NCI-H226 (cell line): Measurements from ENCODE around the gene CEP250.
"Not testable (repeated sequence)": the region's sequence is repeated elsewhere in the genome, so short reads cannot be mapped to it uniquely, and the experiment has no call there.

Source experiments
- DNase-seq: peaks from one replicate; pipeline ENCODE4 v3.0.0-alpha.2; 2015

Gene CEP250

DNA sequence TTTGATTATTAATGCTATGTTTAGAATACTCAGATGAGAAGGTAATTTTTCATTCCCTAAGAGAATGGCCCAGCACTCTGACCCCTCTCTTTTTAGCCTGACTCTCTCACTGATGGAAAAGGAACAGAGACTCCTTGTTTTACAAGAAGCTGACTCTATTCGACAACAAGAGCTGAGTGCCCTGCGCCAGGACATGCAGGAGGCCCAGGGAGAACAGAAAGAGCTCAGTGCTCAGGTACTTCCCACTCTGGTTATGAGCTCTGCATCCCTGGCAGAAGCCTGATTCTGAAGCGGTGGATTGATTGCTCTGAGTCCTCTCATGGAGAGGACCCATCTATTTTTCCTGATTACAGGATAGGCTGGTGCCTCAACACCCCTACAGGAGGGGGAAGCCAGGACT lies 41.1 kb downstream of the CEP250 start:
- DNase-seq: no peak

DNA sequence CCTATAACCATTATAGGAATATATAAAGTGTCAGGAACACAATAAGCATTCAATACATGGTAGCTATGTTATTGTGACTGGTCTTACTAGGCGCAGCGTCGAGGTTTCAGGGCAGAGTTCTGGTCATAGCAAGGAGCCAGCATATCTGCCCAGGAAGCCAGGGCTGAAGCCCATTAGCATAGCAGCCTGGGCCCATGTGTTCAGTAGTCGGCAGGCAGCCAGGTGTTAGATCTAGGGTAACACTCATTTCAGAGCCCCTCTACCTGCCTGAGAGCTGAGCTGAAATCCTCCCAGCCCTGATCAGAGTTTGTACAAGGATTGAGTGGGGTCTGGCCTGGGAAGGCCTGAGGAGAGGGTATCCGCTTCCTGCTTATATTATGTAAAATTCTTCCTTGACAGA lies 41.9 kb downstream of the CEP250 start:
- DNase-seq: no peak

DNA sequence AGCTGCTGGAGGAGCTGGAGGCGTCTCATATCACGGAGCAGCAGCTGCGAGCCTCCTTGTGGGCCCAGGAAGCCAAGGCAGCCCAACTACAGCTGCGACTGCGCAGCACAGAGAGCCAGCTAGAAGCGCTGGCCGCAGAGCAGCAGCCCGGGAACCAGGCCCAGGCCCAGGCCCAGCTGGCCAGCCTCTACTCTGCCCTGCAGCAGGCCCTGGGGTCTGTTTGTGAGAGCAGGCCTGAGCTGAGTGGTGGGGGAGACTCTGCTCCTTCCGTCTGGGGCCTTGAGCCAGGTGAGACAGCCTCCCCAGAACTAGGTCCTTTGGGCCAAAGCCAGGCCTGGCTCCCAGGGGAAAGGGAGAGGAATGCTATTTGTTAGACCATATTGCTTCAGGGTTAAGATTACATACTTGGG lies 42.4 kb downstream of the CEP250 start:
- DNase-seq: no peak

DNA sequence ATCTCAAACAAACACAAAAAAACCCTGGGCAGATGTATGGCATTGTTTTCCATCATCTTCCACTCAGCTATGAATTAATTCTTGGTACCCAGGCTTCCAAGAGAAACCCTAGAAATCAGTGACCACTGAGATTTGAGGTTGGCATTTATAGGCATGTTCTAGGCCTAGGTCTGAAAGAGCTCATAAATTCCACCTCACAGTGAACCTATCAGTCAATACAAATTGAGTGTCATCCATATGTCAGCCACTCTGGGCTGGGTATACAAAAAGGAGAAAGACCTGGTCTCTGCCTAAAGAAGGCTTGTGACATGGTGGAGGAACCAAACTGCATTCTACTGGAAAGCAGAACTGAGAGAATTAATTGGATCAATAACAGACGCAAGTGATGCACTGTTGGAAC lies 43.9 kb downstream of the CEP250 start:
- no peak for DNase-seq

DNA sequence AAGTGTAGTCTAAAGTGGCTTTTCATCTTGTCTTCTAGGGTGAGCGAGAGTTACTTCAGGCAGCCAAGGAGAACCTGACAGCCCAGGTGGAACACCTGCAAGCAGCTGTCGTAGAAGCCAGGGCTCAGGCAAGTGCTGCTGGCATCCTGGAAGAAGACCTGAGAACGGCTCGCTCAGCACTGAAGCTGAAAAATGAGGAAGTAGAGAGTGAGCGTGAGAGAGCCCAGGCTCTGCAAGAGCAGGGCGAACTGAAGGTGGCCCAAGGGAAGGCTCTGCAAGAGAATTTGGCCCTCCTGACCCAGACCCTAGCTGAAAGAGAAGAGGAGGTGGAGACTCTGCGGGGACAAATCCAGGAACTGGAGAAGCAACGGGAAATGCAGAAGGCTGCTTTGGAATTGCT lies 47.0 kb downstream of the CEP250 start:
- DNase-seq: no peak

DNA sequence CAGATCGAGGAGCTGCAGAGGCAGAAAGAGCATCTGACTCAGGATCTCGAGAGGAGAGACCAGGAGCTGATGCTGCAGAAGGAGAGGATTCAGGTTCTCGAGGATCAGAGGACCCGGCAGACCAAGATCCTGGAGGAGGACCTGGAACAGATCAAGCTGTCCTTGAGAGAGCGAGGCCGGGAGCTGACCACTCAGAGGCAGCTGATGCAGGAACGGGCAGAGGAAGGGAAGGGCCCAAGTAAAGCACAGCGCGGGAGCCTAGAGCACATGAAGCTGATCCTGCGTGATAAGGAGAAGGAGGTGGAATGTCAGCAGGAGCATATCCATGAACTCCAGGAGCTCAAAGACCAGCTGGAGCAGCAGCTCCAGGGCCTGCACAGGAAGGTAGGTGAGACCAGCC lies 47.9 kb downstream of the CEP250 start:
- DNase-seq: no peak

DNA sequence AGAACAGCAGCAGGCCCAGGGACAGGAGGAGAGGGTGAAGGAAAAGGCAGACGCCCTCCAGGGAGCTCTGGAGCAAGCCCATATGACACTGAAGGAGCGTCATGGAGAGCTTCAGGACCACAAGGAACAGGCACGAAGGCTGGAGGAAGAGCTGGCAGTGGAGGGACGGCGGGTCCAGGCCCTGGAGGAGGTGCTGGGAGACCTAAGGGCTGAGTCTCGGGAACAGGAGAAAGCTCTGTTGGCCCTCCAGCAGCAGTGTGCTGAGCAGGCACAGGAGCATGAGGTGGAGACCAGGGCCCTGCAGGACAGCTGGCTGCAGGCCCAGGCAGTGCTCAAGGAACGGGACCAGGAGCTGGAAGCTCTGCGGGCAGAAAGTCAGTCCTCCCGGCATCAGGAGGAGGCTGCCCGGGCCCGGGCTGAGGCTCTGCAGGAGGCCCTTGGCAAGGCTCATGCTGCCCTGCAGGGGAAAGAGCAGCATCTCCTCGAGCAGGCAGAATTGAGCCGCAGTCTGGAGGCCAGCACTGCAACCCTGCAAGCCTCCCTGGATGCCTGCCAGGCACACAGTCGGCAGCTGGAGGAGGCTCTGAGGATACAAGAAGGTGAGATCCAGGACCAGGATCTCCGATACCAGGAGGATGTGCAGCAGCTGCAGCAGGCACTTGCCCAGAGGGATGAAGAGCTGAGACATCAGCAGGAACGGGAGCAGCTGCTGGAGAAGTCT lies 48.6 kb downstream of the CEP250 start:
- no peak for DNase-seq

DNA sequence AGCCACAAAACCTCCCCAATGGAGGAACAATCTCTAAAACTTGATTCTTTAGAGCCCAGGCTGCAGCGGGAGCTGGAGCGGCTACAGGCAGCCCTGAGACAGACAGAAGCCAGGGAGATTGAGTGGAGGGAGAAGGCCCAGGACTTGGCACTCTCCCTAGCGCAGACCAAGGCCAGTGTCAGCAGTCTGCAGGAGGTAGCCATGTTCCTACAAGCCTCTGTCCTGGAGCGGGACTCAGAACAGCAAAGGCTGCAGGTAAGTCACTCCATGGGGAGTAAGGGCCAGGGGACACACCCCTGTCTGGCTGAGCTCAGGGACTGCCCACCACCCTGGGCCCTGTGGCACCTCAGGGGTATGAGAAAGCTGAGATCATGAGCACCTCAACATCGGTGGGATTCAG lies 49.4 kb downstream of the CEP250 start:
- DNase-seq: no peak

DNA sequence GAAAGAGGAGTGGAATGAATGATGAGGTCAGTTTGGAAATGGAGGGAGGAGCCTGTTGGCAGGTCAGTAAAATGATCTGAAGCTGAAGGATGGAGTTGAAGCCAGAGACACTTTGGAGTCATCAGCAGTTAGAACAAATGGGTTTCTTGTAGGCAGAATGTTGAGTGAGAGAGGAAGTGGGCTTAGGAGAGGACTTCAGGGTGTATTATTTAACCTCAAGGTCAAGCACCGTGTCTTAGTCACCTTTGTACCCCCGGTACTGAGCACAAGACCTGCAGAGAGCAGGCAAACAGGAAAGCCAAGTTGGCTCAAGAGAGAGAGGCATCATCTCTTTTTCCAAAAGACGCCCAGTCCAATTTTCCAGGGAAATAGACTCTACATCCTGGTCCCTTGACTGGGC lies 50.8 kb downstream of the CEP250 start:
- no peak for DNase-seq

DNA sequence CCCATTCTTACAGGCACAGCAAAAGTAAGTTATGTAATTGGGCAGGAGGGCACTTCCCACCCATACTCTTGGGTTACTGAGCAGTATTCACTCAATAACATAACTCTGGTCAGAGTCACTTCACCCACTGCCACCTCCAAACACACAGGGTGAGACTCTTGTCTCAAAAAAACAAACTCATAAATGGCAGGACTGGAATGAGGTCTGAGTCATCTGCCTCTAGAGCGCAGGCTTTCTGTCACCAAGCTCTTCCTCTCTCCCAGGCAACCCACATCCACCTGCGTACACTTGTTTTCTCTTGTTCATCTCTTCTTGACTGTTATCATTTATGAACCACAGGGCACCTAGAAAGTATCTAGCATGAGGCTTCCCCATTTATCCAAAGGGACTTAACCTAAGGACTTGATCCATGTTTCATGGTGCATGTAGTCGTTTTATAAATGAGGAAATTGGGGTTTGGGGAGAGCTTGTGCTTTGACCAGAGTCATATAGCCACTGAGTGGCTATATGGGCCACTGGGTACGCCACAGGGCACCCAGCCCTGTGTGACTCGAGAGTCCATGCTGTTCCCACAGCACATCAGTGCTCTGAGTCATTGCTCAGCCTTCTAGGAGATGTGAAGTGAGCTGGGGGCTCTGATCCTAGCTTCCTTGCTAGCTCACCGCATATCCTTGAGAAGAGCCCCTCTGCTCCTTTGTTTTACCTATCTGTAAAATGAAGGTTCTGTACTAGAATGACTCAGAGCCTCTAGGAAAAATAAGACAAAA lies 51.7 kb downstream of the CEP250 start:
- no peak for DNase-seq

DNA sequence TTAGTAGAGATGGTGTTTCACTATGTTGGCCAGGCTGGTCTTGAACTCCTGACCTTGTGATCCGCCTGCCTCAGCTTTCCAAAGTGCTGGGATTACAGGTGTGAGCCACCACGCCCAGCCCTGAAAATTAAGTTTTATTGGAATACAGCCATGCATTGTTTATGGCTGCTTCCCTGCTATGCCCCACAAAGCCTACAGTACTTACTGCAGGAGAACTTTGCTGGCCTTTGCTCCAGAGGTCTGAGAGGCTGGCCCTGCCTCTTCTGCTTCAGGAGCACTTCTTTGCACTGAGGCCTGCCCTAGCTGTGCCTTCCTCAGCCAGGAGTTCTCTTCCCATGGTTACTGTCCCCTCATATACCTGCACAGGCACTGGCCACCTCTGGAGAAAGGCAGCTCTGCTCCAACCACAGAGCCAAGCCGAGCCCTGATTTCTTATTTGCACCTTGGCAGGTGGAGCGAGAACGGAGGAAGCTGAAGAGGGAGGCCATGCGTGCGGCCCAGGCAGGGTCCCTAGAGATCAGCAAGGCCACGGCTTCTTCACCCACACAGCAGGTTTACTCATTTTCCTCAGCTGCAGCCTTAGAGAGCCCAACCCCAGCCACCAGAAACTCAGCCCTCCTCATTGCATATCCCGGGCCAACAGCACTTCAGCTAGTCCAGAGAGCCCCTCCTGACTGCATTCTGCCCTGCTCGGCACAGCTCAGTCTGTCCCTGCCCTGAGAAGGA lies 53.3 kb downstream of the CEP250 start:
- no peak for DNase-seq

DNA sequence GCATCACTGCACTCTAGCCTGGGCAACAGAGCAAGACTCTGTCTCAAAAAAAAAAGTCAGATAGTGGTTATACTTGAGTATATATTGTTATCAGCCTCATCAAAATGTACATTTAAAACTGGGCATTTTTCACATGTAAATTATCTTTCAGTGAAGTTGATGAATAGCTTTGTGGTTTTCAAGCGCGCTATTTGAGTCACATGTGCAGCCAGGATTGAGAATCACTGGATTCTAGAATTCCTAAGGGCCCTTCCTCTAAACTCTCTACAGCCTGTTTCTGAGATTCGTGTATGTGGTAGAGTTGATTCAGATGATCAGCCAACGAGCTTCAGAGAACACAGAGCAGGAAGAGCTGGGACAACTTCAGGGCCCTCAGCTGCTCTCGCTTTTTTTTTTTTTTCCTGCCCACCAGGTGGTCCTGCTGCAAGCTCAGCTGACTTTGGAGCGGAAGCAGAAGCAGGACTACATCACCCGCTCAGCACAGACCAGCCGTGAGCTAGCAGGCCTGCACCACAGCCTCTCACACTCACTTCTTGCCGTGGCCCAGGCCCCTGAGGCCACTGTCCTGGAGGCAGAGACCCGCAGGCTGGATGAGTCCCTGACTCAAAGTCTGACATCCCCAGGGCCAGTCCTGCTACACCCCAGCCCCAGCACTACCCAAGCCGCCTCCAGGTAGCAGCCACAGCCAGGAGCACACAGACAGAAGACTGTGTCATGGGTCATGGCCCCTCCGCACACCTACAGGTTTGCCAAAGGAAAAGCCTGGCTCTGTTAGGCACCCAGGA lies 55.7 kb downstream of the CEP250 start:
- peak; percentile 26 for DNase-seq

DNA sequence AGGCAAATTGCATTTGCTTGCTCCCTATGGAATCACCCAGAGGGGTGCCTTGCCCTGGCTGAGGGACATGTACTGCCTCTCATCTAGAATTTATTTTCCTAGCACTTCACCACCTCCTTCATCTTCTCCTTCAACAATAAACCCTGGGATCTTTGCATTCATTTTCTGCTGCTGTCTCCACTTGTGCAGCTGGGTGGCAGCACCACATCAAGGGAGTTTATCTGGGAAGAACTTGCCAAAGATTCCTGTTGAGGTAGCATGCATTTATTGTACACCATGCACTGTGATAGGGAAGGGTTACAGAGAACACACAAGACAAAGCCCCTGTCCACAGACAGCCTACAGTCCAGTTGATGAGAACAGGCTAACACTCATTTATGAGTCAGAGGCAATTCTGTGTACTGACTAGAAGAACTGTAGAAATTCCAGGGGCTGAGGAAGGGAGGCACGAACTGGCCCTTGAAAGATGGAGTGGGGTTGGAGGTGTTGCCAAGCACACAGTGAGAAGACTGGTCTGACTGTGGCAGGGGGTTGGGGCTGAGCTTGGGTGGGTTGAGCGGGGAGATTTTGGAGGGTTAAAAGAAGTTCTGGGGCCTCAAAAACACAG lies 56.5 kb downstream of the CEP250 start:
- DNase-seq: peak; percentile 15

DNA sequence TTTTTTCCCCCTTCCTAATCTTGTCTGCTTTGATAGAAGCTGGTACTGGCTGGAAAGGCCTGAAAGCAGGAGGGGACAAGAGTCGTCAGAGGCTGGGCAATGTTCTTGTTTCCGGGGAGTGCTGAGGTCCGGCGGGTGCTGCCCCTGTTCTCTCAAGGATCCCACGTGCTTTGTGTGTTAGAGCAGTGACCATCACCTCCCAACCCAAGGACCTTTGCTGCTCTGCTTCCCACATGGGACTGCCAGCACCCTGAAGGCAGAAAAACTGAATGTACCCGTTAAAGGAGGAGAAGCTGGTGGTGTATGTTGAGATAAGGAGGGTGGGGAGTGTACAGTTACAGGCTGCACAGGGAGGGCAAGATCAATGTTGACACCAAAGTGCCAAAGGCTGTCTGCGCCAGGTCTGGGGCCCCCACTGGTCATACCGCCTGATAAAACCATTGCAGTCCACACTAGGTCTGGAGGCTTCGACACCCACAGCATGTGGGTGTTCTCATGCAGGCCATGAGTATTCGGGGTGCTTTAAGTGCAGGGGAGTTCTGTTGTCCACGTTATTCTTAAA lies 59.1 kb downstream of the CEP250 start:
- DNase-seq: no peak

DNA sequence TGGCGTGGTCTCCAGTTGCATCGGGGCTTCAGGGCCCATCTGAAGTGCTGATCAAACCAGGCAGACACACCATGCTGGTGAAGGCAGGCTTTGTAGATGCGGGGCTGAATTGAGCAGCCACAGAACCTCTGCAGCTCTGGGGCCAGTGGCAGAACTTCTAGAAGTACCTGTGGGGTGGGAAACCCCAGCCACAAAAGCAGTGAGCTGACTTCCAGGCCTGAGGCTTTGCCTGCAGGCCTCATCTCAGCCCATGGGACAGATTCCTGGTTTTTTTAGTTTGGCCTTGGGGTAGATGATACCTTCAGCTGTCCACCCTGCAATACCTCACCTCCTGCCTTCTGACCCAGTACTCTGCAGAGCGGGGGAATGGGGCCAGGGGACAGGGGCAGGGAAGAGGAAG lies 59.9 kb downstream of the CEP250 start:
- no peak for DNase-seq

DNA sequence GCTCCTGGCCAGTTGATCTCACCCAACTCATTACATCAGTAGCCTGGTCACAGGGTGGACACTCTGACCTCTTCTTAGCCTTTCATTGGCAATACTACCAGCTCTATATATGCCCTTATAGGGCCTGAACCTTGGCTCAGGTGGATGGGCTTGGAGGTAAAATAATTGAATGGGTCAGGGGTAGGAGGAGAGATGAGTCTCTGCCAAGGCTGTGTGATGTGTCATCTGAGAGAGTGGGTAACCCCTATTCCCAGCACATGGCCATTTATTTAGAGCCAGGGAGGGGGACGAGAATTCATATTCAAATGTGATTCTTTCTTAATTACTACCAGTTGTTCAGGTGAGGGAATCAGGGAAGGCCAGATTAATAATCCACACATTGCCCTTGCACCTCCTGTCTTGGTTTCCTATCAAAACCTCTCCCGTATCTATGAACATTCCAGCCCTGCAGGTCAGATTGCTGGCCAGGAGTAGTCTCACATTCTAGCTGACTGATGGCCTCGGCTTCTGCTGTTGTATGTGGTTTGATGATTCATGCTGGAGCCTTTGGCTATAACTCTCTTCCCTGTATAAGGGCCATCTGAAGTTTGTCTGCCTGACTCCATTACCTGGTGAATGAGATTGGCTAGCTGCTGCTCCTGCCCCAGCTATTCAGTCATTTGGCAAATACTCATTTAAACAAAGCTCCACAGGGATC lies 60.7 kb downstream of the CEP250 start:
- DNase-seq: peak; percentile 94

DNA sequence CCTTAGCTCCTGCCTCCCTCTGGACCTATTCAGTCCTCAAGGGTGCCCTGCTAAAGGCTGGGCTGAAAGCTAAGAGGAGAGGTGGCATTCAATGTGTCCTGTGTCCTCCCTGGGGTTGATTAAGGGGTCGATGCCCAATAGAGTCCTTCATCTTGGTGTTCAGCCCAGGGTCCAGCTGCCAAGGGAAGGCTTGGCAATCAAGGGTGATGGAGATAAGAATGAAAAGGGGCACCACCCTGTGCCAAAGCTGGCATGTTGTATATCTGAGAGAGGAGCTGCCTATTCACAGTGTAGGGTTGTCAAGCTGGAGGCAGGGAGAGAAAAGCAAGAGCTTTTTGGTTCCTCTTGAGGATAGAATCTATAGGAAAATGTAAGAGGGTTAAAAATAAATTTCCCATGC lies 61.7 kb downstream of the CEP250 start:
- DNase-seq: no peak

DNA sequence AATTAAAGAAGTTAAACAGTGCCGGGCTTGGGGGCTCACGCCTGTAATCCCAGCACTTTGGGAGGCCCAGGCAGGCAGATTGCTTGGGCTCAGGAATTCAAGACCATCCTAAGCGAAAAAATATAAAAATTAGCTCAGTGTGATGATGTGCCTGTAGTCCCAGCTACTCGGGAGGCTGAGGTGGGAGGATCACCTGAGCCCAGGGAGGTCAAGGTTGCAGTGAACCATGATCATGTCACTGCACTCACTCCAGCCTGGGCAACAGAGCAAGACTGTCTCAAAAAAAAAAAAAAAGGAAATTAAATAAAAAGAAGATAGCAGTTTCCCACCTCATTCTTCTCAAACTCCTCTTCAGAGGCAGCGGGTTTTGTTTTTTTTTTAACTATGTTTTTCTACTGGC lies 62.4 kb downstream of the CEP250 start:
- not testable (repeated sequence) for DNase-seq

DNA sequence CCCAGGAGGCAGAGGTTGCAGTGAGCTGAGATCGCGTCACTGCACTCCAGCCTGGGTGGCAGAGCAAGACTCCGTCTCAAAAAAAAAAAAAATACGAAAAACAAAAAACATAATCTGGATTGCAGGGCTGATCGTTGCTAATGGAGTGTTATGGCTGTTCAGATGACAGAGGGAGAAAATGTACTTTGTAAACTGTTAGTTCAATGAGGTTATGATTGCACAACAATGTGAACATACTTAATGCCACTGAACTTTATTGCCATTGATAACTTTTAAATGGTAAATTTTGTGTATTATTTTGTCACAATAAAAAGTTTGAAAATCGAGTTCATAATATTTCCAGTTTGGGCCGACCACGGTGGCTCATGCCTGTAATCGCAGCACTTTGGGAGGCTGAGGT lies 63.6 kb downstream of the CEP250 start:
- no peak for DNase-seq

DNA sequence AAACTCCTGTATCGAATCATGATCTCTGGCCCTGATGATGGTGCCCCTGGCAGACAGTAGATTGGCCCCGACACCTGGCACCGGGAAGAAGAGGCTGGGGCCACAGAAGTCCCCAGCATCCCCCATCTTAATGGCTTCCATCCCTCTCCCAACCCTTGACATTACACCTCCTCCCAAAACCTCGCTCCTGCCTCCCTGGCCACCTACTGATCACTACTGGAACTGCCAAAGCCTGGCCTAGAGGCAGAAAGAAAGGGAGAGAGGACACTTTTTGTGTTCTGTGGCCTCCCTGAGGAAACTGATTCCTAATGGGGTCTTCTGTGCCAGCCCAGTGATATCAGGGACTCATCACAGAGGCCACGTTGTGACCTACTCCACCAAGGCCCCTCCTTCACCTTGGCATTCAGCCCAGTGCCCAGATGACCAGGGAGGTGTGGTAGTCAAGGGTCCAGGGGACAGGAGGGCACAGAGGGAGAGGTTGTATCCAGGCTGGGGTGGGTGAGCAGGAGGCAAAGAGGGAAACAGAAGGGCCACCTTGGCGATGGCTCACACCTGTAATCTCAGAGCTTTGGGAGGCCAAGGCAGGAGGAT lies 68.0 kb downstream of the CEP250 start:
- peak; percentile 18 for DNase-seq

DNA sequence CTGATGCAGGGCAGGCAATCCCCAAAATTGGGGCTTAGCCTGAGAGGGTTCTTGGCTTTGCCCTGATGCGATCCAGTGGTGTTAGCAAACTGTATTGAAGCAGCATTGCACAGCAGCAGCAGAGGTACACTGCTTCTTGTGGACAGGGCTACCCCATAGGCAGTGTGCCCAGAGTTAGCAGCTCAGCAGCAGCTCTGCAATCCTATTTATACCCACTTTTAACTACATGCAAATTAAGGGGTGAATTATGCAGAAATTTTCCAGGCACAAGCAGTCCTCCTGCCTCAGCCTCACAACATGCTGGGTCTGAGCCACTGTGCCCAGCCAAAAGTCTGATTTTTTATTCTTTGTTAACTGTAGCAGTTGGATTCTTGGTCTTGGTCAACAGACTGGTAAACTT lies 70.2 kb downstream of the CEP250 start:
- no peak for DNase-seq
